HL-60/S4 (cell line): ENCODE results near the gene RXRA.

Experiments used
- in situ Hi-C: fragments of 300-500 bp; cut with MboI; formaldehyde crosslinking; loops from 2 replicates; pipeline ENCODE4 v1.14.3; 2022; ENCODE audit warnings: low sequenced_read_pairs

The RXRA gene

DNA sequence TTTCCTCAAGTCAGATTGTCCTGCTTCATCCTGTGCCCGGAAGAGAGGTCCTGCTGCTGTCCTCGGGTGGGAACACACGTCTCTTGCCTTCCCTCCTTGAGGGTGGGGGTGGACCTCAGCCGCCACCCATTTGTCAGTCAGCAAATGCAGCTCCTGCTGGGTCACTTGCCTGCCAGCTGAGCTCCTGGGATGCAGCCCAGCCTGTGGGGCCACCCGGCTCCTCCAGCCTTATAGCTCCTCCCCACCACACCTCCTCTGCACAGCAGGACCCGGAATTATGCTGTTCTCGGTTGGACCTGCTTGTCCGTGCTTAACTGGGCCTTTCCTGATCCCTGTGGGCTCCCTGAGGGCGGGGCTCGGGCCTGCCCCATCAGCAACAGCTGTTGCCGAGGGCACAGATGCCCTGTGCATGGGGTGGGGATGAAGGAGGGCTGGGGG lies 52.7 kb downstream of the RXRA start:
- in situ Hi-C loops = no loop called here

DNA sequence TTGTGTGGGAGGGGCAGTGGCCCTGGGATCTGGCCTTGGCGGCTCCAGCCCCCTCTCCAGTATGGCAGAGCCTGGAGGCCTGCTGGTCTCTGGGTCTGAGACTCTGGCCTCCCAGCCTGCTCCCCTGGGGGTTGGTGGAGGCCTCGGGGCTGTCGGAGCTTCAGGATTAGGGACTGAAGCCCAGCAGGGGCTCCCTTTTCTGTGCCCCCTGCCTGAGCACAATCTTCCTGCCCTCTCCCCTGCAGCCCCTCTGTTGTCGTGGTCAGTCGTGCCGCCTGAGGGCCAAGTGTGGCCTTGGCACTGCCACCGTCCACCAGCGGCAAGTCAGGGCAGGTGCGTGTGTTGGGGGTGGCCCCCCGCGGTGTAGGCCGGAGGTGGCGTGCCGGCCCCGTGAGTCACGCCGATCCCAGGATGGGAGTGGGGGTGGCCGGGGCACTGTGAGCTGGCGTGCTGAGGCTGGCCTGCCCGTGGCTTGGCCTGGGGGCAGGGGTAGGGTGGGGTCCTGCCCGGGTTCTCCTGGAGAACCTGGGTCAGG lies 53.6 kb downstream of the RXRA start:
- in situ Hi-C loops = no loop called here

DNA sequence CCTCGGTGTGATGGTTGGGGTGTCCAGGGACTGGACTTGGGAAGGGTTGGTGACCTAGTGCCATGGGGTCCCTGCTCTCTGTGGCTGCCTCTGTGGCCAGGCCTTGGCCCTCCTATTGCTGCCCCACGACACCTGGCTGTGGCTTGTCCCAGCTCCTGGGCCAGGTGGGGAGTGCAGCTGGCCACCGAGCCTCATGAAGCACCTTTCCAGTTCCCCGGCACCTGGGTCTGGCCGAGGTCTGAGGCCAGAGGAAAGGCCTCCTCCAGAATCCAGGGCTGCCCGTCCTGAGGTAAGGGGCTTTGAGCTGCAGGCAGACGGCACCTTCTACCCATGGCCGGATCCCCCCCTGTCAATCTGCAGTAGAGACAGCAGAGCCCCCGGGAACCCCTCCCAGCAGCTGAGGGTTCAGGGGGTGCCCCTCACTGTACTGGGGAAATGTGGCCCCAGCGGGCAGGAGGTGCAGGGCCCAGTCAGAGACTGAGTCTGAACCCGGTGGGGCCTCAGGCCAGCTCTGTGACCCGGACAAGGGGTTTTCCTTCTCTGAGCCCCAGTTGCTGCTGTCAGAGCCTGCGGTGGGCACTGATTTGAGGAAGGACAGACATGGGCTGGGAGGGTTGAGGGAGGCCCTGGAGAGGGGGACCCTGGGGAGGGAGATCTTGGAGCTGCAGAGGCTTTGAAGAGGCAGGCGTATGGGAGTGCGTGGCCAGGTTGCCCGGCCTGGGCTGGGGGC lies 54.5 kb downstream of the RXRA start:
- in situ Hi-C loops = no loop called here

DNA sequence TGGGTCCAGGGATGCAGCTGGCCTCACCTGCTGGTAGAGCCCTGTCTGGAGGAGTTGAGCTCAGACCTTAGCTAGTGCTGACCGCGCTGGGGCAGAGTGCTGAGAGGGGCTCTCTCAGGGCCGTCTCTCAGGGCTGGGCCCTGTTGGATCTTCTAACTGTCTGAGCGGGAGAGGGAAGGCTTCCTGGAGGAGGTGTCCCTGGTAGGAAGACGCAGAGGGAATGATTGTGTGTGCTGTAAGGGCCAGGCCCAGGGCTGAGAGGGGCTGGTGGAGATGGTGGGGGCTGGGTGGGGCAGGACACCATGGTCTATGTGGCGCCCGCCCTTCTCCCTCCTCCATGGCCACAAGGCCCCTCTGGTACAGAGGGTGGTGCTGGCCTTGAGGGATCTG lies 55.0 kb downstream of the RXRA start:
- in situ Hi-C loops = no loop called here

DNA sequence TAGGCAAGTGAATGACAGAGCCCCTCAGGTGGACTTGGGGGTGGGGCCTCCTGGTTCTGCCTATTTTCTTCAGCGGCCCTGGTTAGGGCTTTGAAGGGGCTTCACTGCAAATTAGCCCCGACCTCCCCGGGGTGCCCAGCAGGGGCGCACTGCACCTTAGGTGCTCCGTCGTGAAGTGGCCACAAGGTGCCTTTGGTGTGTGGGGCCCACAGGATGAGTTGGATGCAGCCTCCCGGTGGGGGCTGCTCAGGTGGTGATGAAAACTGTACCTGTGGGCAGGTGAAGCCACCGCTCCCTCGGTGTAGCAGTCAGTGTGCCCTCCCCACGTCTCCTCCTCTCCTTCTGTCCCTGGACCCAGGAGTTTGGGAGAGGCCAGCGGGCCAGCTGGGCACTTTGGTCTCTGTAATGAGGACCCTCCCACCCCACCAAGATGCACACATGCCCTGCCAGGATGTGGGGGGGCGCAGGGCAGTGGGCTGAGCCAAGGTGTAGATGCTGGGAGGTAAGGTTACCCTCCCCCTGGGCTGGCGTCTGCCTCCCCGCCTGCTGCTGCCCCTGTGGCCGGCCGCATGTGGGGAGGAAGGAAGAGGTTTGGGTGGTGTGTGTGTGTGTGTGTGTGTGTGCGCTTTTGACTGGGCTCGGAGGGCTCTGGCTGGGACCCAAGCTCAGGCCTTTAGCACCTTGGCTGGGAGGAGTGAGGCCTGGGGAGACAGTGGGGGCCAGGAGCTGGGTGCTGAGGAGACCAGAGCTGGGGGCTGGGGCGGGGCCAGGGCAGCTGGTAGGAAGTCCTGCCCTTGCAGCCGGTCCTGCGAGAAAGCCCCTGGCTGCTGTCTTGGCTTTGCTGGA lies 55.6 kb downstream of the RXRA start:
- in situ Hi-C loops = no loop called here

DNA sequence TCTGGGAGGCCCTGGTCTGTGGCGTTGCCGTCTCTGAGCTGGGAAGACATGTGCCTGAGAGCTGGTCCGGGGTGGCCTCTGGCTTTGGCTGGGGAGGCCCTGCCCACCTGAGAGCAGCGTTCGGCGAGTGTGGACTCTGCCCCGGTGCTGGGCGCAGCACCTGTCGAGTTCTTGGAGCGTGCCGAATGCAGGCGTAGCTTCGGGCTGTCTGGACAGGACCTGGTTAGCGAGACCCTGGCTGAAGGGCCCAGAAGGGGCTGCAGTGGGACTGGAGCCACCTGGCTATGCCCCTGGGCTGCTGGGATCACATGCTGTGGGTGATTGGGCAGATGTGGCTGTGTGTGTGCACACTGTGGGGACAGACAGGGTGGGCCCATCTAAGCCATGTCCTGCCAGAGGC lies 56.5 kb downstream of the RXRA start:
- in situ Hi-C loops = no loop called here

DNA sequence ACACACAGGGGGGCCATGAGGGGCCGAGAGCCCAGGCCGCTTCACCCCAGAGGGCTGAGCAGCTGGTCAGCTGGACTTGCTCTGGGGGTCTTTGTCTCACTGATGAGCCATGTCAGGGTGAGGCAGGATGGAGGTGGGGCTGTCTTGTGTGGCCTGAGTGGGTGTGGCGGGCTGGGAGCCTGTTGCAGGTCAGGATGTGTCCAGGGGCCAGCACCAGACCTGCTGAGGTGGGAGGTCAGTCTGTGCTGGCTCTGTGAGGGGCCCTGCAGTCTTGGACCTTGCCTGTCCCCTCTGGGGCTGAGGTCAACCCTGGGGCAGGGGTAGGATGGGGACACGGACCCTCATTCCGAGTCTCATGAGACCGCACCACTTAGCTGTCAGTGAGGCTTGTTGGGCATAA lies 56.9 kb downstream of the RXRA start:
- in situ Hi-C loops = no loop called here

DNA sequence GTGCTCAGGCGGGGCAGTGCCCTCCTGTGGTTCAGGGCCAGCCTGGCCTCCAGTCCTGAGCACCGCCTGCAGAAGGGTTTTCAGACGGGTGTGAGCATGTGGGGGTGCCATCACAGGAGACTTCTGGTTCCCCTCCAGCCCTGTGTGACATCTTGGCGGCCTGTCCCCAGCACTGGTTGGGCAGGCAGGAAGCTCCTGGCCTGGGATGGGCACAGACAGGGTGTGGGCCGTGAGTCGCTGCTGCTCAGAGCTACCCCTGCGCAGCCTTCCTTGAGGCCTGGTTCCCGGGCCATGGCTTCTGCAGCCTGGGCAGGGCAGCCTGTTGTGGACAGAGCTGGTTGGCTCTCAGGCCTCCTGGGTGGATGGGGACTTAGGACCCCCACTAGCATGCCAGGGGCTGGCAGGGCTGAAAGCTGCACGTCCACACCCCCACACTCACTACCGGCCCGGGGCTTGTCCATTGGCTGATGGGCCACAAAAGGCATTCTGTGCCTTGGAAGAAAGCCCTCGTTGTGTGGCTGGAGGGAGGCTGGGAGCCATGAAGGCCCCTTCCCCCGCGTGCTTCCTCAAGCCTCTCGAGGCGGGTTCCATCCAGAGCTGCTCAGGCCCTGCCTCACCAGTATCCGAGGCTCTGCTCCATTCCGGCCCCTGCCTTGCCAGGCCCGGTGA lies 58.7 kb downstream of the RXRA start:
- in situ Hi-C loops = no loop called here

DNA sequence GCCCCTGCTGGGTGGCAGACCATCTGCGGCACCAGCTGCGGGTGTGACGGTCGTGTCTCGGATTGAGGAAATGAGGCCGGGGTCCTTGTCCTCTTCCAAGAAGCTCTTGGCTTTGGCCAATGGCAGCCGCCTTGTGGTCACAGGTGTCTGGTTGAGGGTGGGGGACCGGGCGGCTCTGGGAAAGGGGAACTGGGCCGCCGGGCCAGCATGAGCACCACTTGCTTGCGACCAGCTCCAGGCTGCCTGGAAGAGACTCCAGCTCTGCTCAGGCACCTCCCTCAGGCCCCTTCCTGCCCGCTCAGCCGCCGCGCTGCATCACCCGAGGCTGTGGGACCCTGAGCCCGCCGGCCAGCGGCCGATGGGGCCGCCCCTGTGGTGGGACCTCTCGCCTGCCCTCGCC lies 59.7 kb downstream of the RXRA start:
- in situ Hi-C loops = no loop called here

DNA sequence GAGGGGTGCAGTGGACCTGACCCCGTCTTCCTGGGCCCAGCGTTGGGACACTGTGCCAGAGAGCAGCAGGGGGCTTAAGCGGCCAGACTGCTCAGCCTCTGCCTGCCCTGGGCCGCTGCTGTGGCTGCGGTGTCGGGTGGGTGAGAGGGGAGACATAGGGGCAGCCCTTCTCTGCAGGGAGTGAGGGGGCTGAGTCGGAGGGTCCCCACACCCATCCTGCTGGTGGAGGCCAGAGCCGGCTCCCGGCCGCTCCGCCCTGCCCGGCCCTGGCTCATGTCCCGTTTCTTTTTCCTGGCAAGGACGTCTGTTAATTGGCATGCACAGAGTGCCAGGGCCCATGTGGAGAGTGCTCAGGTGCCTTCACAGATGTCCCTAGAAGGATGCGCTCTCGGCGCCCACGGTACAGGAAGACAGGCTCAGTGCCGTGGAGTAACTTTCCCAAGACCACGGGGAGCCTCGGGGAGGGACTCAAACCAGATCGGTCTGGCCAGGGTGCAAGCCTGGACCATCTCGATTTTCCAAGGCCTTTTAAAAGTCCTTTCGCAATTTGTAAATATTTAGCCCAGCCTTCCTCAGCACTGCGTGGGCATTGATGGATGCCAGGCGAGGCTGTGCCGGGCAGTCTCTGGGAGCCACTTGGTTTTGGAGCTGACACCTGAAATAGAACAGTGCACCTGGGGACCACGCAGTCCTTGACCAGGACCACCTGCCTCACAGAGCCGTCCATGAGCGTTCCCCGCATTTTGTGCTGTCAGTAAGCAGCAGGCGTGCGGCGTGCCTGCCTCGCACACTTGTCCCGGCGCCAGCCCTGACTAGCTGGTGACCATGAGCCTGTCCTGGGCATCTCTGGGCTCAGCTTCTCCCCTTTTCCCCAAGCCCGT lies 60.9 kb downstream of the RXRA start:
- in situ Hi-C loops = no loop called here

DNA sequence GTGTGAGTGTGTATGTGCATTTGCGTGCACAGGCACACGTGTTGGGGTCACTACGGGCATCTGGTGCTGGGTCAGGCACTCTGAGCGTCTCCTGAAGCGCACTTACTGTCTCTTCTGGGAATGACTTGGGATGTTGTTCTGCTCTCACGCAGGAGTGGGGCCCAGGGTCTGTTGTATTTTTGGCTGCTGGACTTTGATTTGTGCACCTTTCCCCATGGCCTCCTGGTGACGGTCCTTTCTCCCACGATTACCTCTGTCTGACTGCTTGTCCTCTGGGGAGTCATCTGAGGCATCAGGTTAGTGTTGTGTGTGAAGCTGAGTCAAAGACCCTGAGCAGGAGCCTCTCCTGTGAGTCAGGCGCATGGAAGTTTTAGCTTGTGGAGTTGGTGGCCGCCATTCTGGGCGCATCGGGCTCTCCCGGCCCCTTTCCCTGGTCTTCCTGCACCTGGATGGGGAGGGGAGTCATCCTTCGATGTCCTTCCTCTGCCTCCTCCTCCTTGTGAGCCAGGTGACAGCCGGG lies 62.1 kb downstream of the RXRA start:
- in situ Hi-C loops = no loop called here

DNA sequence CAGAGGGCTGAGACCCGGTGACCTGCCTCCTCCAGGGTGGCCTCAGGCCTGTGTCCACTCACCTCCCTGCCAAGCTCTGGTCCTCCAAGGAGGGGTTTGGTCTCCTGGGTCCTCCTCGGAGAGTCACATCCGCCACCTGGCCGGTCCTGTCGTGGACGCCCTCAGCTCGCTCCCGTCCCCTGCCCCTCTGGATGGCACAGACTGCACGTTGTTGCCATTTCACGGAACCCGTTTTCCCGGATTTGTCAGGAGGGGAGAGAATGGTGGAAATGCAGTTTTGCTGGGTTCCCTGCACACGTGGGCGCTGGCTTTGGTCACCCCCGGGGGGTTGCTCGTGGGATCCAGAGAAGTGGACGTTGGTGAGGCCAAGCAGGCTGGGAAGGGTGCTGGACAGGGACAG lies 62.7 kb downstream of the RXRA start:
- in situ Hi-C loops = no loop called here

DNA sequence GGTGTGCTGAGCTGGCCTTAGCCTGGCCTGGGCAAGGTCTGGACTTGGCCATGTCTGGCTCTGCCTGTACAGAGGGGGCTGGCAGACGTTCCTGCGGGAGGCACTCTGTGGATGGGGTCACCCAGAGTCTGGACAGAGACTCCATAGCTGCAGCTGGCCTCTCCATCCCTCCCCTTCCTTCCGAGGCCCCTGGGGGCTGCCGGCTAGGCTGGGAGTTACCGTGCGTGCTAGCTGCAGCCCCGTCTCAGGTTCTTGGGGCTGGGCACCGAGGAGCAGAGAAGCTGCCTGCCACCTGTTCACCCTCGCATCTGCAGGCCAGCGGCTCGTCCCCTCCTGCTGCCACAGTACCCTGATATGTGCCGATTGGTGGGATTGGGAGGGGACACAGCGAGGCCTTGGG lies 63.4 kb downstream of the RXRA start:
- in situ Hi-C loops = no loop called here

DNA sequence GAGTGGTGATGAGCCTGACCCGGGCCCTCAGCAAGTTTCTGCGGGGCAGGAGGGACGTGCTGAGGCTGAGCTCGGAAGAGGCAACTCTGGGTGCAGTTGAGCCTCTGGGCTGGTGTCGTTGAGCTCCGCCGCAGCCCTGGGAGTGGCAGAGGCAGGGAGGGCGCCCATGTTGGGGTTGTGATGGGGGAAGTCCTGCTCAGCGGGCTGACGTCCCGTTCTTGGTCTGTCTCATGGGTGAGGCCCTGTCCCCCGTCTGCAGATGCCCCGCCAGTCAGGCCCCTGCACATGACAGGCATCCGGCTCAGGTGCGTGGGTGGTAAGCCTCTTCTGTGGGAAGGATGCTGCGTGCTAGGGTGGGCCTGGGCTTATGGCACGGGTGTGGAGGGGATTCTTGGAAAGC lies 64.3 kb downstream of the RXRA start:
- in situ Hi-C loops = no loop called here

DNA sequence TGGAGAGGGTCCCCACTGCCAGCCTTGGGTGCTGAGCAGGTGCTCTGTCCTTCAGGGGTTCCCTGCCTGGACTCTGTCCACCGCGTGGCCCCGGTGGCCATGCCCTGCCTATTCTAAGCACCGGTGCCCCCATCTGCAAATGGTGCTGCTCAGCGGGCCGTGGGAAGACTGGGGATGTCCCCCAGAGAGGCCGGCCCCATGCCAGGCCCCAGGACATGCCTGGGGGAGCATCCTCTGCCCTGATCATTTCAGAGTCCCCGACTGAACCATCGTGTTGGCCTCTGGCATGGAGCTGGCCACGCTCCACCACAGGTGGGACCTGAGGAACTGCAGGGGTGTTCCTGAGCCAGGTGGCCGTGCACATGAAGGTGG lies 64.7 kb downstream of the RXRA start:
- in situ Hi-C loops = no loop called here

DNA sequence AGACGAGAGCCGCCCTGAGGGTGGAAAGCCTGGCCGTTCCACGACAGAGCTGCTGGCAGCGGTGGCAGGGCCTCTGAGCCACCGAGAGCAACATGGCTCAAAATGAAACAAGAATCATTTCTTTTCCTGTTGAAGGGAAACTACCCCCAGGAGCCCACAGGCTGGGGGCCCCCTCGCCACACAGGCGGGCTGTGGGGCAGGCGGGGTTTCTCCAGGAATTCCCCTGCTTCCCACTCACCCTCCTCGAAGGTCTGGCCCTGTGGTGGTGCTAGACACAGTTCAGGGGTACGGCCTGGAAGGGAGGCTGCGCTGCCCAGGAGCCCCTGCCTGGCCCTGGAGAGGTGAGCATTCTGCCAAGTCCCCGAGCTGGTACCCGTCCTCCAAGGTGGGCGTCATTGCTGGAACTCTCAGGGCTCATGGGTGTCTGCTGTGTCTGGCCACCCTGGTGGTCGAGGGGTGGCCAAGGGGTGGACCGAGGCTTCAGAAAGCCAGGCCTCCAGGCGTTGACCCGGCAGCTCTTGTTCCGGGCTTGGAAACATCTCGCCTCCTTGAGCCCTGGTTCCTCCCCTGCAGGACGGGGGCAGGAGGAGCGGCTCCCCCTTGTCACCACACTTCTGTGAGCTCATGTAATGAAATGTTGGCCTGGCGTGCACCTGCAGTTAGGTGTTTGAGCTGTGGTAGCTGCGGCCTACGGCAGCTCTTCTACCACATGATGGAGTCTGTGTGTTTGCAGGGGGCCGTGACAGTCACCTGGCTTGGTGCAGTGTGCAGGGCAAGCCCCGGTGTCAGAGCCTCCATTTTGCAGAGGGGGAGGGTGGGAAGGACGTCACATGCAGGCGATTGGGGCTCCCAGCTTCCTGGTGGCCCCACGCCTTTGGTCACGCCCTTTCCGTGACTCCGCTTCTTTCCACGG lies 65.3 kb downstream of the RXRA start:
- in situ Hi-C loops = no loop called here

DNA sequence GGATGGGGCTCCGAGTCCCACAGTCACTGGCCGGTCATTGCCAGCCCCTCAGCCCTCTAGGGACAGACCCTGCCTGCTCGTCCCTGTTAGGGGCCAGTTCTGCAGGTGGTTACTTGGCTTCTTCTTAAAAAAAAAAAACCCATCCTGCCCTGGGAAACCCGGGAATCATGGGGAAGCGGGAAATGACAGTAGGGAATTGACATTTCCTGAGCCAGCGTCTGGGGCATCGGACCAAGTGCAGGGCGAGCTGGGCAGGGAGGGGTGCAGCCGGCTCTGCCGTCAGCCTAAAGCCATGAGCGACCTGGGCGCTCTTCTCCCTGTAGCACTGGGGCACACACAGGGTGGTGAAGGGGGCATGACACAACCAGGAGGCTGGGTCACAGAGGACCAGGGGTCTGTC lies 66.6 kb downstream of the RXRA start:
- in situ Hi-C loops = no loop called here

DNA sequence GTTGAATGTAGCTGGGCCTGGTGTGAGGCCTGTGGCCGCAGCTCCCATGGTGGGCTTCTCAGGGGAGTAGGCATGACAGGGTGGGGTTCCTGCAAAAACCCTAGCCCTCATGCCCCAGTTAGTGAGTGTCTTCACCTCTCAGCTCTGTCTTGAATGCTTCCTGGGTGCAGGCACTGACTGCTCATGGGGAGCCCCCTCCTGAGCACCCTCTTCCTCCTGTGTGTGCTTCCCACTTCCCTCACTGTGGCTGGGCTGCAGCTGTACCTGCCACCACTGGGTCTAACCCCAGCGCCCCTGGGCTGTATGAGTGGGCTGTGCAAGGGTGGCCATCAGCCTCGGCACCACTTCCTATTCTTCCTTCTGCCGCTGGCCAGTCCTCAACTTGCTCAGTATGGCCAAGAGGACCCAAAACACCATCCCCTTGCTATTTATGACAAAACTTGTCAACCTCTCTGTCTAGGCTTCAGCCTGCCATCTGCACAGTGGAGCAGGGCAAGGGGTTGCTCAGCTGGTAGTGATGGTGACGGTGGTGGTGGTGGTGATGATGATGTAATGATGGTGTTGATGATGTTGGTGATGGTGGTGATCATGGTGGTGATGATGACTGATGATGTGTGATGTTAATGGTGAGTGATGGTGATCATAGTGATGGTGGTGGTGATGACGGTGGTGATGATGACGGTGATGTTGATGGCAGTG lies 67.5 kb downstream of the RXRA start:
- in situ Hi-C loops = no loop called here

DNA sequence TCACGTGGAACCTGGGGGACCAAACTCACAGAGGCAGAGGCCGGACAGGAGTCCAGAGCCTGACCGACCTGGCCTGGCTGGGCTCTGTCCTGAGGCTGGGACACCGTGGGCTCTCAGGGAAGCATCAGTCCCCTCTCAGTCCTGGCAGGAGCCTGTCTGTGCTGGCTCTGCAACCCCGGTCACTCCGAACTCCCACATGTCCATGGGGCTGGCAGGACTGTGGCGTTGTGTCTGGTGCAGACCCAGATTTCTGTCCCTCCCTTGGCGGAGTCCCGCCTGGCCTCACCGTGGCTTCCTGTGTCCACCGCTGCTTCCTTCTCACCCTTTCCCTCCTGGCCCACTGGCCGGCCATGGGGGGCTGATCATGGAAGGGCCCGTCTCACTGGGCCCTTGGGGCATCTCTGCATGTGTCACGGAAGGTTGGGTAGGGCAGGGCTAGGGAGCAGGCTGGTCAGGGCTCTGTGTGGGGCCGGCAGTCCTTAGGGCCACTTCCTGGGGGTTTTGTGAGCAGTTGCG lies 68.8 kb downstream of the RXRA start:
- in situ Hi-C loops = no loop called here
